Measurements from ENCODE around the gene CTBP1. TPM values are rescaled to one million over a fixed set of nuclear protein-coding genes. Genes with fewer than 3 reads are reported as not detected.

Gene CTBP1
- total and polyA plus RNA-seq, 9 of the 15 experiments (the other 6 are each of a cell fraction or from before 2014, with no cell fraction given) = 14.5 to 162 (median 68.2) TPM

GRCh38 chr4:1164040-1164439 is 84.9 kb downstream of the CTBP1 start:
- DNase-seq (ENCODE audit: extremely low read depth in 1 of 4, low spot score in 3 of 4) (no peak), ATAC-seq (no peak), FAIRE-seq (no peak)
- in situ Hi-C loops (cut with MboI) = no loop called here
- CTCF ChIA-PET (ENCODE audit: low intra/inter-chr PET ratio) = no interaction called here
- Histone ChIP-seq H3K4me3 (no peak overlapping the region), H3K4me1 (replicated peaks in 1 of 2; ENCODE audit: control insufficient read depth in 2 of 2, insufficient read depth in 2 of 2, low read length in 2 of 2) (peaks cover 5 to 30% of the 10 kb centered on the region in 2 experiments; a peak in 2 of 5 replicates), H4K20me1 (replicated peaks; ENCODE audit: control insufficient read depth, insufficient read depth, low read length) (no peaks in the 10 kb centered on the region), H3K79me2 (ENCODE audit: control insufficient read depth, insufficient read depth, low read length) (no peaks in the 10 kb centered on the region), H3K27me3 (ENCODE audit: control insufficient read depth in 2 of 2, insufficient read depth in 2 of 2, low read length in 2 of 2) (peaks cover 2 to 4% of the 10 kb centered on the region in 2 experiments; a peak in 3 of 5 replicates), H2AFZ (ENCODE audit: low read depth, low read length) (no peak overlapping the region), H3K36me3 (ENCODE audit: control insufficient read depth, insufficient read depth, low read length) (no peaks in the 10 kb centered on the region), H3K27ac (ENCODE audit: extremely low read depth, low read depth, low read length) (no peak overlapping the region), H3K4me2 (ENCODE audit: insufficient read depth, low read length) (no peak overlapping the region), H3K9ac (ENCODE audit: insufficient read depth in 1 of 2, low read depth in 2 of 2, low read length in 2 of 2) (no peak overlapping the region), H3K9me3 (replicated peaks; ENCODE audit: control insufficient read depth, insufficient read depth, low read depth, low read length) (no peaks in the 10 kb centered on the region), H3K9me1 (ENCODE audit: control insufficient read depth, insufficient read depth, low read length) (no peaks in the 10 kb centered on the region)
- BruUV-seq (replicated peaks) = no TSS peak
- 9% methylated on average over 4 of the region's 4 CpGs for WGBS (ENCODE audit: insufficient coverage, low coverage, missing lambda C conversion rate)
- POLR2A ChIA-PET = interaction anchor here (0.6 to 1.9 kb wide), 5 partner anchors 9 to 19 kb away, joined by 3 to 7 read pairs (median 4); no protein-coding TSS in a partner anchor
- intact Hi-C loops (cut with micrococcal nuclease) = no loop called here
- no peak for TF ChIP-seq ZNF318 (IDR thresholded peaks at IDR 0.05; ENCODE audit: borderline replicate concordance in 1 of 2, low read depth in 1 of 2)
- no peak for TF ChIP-seq HNRNPL (IDR thresholded peaks at IDR 0.05; ENCODE audit: low read depth, low read length)
- no peak for TF ChIP-seq ZKSCAN3 (CRISPR knock-in tag; IDR thresholded peaks at IDR 0.05)
- TF ChIP-seq ZNF174 (CRISPR knock-in tag; IDR thresholded peaks at IDR 0.05) = no peak
- no peak for TF ChIP-seq NFRKB (IDR thresholded peaks at IDR 0.05; ENCODE audit: low read depth)
- TF ChIP-seq WHSC1 (IDR thresholded peaks at IDR 0.05; ENCODE audit: low read length) = no peak

Data from K562 (cell line).